ENCODE data around the gene PTPRD. TPM values are rescaled to one million over a fixed set of nuclear protein-coding genes. Genes with fewer than 3 reads are reported as not detected.
A peak's percentile ranks its signal among the peaks of the same experiment; 100 is the strongest.
"Not testable (repeated sequence)": the region's sequence is repeated elsewhere in the genome, so short reads cannot be mapped to it uniquely, and the experiment has no call there.

PTPRD gene
- total RNA-seq, 1 donor from 2014 or later: 336 TPM

DNA sequence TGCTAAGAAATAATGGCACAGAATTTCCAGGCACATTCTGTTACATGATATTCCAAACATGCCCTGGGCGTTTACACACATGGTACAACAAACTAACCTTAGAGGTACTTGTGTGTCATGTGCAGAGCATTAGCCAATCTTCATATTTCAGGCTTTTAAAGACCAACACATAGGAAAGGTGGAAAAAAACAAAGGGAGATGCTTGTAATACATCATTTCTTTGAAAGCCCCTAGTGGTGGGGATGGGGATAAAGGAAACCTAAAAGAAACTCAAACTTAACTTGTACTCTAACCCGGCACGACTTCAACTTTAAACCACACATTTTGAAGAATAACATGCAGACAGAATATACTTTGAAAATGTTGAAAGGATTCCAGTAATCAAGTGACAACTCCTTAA lies 133.6 kb downstream of the PTPRD start:
- DNase-seq: no peak

DNA sequence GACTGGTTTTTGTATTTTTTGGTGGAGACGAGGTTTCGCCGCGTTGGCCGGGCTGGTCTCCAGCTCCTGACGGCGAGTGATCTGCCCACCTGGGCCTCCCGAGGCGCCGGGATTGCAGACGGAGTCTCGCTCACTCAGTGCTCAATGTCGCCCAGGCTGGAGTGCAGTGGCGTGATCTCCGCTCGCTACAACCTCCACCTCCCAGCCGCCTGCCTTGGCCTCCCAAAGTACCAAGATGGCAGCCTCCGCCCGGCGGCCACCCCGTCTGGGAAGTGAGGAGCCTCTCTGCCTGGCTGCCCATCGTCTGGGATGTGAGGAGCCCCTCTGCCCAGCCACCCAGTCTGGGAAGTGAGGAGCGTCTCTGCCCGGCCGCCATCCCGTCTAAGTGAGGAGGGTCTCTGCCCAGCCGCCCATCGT lies 163.6 kb downstream of the PTPRD start:
- DNase-seq: not testable (repeated sequence)

DNA sequence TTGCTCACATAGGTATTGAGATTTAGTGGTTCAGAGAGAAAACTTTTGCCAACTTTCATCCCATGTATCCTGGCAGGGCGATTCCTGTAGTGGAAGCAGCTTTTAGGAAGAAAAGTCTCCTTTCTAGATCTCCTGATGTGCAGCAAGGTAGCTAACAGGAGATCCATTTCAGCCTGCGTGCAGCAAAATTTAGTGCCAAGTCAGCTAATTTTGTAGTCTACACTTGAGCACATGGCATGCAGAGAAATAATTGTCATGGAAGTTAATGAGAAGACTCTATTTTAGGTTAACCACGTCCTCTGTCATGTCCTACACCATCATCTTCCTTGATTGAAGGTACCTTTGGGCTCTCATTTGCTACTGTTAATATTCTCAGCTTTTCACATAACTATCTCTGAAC lies 165.8 kb downstream of the PTPRD start:
- no peak for DNase-seq

DNA sequence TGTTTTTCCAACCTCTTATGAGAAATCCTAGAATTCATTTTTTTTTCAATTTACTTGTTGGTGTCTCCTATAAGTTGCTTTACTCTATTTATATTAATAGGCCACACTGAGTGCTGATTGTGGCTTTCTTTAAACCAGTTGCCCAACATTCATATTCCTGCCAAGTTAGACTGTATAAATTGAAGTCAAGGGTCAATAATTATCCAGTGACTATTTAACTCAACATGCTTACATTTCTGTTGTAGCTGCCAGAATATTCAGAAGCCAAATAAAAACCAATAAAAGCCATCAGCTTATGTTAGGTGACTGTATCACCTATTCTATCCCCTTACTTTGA lies 169.0 kb downstream of the PTPRD start:
- no peak for DNase-seq

DNA sequence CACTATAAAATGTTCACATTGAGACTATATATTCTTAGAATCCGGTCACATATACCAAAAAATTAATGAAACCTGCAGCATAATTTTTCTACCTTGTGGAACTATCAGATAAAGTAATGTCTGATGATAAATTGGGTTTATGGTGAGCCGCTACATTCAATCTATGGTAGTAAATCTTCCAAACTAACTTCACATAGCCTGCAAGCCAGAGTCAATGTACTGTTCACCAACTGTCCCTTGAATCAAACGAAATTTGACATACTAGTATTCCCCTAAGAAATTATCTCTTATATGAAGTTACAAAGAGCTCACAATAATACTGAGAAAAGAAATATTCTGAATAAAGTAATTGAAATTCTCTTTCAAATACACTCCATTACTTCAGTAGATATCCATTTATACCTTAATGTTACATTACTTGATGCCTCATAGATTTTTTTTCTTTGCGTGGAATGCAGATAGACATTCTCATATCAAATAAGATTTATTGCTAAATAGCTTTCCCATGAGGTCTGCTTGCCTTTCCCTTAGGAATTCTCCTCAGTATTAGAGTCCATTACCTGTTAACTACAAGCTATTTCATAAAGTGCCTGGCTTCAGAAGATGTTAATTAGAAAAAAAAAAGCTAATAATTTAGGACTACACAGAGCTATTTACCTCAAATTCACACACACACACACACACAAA lies 169.5 kb downstream of the PTPRD start:
- no peak for DNase-seq

DNA sequence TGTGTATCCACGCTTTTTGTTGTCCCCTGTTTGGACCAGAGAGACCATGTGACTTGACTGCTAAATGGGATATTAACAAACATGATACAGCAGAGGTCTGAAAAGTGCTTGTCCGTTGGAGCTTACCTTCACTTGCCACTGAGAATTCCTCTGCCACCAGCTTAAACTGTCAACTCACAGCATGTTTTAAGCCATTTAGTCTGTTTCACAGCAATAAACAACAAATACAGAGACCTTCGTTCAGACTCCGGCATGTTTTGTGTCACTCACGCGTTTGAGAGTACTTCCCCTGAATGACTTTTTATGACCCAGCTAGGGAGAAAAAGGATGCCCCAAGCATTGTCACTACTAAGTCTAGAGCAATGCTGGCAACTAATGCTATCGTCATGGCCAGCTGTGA lies 173.8 kb downstream of the PTPRD start:
- DNase-seq: no peak

DNA sequence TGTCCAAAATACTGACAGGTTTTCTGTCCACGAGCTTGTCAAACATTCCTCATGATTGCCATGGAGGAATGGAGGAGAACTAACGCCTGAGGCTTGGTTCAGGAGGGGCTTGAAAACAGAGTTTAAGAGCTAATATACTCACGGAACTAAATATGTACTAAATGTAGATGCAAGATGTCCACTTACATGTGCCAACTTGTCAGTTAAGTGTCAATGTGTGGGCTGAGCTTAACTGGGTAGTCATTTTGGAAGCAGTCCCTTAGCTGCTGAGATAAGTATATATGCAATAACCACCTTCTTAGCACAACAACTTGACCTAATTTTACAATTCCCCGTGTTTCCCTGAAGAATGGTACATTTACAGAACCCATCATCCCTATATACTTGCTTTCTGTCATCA lies 176.0 kb downstream of the PTPRD start:
- DNase-seq: no peak

DNA sequence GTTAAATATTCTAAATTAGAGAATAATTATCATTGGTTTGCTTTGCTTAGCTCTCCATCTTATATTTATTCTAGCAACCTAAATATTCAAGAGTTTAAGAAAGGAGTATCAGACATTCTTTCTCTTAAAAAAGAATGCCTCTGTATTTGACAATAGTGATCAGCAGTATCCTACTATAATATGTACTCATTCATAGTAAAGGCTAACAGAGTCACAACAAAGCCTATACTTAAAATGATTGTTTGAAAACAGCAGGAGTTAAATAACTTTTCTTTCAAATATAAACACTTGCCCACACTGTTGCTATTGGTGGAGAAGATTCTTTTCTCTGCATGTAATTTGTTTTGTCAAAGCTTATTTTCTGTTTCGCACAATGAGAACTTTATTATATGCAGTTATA lies 178.4 kb downstream of the PTPRD start:
- no peak for DNase-seq

DNA sequence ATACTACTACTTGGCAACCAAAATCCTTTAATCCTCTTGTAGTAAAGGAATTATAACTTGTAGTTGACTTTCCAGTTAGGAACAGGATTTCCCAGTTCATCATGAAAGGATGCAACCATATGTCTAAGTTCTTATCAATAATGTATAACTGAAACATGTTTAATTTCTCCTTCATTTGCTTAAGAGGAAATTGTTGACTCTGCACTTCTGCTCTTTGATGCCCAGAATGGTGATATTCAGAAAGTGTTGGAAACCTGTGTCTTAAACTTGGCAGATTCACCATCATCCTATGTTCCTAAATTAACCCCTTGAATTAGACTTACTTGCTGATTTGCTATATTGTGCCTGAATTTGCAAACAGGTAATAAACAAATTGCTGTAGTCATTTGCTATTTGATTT lies 201.5 kb downstream of the PTPRD start:
- DNase-seq: no peak

DNA sequence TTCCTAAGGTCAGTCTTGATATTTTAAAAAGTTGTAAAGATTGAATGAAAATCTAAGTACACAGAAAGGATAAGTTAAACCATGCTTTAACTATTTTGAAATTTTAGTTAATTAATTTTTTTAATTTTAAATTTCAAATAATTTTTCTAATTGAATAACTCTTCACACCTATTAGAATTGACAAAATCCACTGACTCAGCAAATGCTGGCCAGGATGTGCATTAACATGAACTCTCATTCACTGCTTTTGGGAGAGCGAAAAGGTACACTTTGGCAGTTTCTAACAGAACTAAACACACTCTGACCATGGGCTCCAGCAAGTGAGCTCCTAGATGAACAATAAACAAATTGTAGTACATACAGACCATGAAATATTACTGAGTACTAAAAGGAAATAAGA lies 209.5 kb downstream of the PTPRD start:
- no peak for DNase-seq

DNA sequence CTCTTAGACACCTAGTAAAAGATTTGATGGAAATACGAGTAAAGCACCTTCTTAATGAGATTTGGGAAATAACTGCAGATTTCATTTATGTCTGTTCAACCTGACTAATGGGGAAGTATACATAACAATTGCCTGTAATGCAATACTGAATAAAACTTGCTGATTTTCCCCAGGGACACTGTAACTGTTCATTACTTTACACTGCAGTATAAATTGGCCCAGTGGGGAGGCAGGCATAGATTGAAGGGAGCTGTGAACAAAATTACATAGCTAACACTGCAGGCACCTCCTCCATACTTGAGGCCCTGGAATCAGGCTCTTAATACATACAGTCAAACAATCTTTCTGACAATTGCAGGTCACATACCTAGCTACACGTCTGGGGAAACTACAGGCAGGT lies 216.2 kb downstream of the PTPRD start:
- DNase-seq: no peak

DNA sequence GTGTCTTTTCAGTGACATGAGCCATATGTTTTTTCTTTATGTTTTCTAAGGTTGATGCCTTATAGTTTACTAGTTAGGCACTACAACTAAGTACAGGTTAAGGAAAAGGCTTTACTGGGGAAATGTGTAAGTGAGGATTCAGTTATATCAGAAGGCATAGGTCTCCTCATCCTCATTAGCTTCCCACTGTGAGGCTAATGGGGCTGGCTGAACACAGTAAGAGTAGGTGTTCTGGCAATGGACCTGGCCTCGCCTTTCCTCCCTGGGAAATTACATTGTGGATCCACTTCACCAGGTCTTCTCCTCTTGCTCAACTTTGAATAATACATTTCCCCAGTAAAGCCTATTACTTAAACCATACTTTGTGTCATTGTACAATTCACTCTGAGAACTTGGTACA lies 225.5 kb downstream of the PTPRD start:
- no peak for DNase-seq

DNA sequence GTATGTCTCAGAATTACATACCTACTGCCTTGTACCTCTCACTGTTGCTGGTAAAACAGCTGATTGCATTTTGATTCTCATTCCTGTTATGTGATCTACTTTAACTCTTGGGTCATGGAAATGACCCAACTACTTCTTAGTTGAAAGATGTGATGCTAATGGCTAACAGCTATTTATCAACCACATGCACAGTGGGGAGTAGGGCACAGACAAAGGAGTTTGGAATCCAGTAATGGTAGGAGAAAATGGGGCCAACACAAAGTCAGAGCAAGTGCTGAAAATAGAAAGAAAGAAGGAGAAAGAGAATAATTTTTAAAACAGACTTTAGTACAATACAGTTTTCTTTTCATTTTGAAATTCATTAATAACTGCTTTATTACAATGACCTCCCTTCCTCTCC lies 241.0 kb downstream of the PTPRD start:
- DNase-seq: no peak

DNA sequence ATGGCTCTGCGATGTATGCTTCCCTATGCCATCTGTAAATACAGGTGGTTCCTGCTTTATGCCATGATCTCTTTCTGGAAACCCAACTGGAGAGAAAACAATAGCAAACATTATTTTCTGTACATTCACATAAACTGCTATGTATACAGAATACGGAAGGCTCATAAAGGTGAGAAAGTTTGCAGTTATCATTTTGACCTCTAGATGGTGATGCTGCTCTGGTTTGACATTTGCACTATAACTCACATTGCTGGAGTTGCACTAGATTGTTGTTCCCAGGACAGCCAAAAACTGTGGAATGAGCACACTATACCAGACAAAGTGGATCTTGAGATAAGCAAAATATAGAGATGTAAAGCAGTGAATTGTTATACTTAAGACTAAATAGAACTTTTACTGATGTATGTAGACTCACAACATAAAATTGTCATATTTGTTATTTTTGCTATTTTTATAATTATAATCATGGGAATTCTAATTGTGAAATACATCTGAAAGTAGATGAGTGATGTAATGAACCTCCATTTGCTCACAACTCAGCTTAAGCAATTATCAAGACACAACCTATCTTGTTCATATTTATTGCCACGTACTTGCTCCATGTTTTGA lies 246.5 kb downstream of the PTPRD start:
- no peak for DNase-seq

DNA sequence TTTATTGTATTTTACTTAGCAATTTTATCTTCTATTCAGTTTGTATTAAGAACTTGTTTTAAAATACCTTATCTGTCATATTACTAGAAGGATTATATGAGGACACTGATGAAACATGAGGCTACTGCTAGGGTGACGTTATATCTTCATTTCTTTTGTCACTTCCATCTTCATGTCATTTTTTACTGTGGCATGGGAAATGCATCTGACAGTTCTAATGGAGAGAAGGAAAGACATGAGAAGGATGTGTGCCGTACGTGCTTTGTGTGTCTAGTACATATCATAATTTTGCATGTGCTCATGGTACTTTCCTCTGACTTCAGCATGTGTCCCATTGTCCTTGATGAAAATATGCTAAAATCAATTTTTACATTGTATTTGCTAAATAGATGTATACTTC lies 258.2 kb downstream of the PTPRD start:
- no peak for DNase-seq

DNA sequence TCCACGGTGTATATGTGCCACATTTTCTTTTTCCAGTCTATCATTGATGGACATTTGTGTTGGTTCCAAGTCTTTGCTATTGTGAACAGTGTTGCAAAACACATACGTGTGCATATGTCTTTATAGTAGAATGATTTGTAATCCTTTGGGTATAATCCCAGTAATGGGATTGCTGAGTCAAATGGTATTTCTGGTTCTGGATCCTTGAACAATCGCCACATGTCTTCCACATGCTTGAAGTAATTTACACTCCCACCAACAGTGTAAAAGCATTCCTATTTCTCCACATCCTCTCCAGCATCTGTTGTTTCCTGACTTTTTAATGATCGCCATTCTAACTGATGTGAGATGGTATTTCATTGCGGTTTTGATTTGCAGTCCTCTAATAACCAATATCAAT lies 267.2 kb downstream of the PTPRD start:
- not testable (repeated sequence) for DNase-seq

DNA sequence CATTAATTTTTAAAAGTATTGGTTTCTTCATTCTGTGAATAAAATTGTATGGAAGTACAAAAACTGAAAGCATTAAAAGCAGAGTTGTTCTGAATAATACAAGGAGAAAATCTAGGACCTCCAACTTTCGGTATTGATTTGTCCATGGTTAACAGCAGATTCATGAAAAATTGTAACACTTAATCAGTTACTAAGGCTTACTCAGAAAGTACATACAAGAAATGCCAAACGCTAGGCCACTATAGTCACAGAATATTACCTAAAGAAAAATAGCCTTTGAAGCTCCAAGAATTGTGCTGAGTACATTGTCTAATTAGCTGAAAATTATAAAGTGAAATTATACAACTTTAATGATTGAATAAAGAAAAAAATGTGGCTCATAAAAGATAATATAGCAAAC lies 271.7 kb downstream of the PTPRD start:
- DNase-seq: no peak

DNA sequence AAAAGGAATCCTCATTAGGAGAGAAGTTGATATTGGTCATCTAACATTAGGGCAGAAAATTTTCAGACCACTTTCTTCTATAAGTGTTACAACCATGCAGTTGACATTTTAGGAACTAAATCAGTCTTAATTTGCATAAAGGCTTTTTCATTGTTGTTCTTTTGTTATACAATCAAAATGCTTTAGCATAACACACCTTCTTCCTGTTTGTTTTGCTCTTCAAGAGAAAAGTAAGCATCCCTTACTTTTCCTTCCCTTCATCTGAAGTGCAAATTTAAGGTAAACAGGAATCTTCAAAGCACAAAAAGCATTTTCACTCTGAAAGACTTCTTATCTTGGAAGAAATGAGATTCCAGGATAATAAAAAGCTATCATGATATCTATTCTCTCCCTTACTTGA lies 273.6 kb downstream of the PTPRD start:
- DNase-seq: no peak

DNA sequence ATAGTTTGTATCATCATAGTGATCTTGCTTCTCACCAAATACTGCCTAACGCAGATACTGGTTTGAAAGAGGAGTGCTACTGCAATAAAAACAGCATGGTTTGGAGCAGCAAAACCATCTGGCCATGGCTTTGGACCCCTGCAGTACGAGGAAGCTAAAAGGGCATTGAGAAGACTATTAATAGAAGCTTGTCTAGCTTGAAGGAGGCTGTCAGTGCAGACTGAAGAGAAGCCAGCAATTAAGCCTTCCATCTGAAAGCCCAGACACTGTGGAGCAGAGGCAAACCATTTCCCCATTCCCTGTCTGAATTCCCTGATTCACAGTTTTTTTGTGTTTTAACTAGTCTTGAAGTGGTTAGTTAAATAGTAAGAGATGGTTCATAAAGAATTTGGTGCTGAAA lies 281.6 kb downstream of the PTPRD start:
- DNase-seq: no peak

DNA sequence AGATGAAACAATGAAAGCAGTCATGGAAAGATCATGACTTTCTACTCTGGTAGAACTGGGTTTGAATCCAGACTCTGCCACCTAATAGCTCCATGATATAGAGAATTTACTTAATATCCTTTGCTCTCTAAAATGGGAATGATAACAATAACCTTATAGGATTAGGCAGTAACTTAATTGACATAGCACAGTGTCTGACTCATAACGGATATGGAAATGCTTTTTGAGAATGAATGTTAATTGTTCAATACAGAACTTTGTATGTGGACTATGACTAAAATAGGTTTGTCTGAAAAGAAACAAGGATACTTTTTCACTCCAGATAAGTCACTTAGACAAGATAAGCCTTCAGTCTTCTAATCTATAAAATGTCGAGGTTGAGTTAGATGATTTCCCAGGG lies 330.7 kb downstream of the PTPRD start:
- no peak for DNase-seq

DNA sequence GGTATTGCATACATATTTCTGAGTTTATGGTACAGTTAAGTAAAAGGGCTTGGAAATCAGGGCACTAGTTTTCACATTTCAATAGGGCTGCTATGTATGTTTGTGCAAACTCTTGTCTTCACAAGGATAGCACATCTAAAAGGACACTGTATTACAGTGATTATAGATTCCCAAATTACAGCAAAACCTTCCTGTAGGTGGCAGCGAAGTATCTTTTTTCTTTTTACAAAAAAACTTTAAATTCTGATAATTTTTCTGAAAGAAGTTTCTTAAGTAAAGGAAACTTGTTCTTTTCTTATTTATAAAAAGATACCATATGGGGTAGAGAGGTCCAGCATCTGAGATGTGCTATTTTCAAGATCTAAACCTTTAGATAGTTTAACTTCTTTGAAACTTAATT lies 337.8 kb downstream of the PTPRD start:
- DNase-seq: no peak

DNA sequence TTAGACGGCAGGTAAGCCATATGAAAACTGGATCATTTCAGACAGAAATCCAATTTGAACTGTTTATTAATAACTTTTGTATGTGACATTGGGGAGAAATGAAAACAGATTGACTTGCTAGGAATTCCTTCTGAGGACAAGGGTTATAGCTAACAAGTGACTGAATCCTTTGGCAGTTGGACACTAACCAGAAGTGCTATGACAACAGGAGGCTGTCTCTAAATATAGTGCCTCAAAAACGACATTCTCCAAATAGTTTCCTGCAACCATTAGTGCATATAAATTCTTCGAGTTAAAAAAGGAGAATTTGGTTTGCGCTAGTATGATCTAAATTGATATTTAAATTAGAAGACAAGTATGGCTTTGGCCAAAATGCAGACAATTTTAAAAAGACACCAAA lies 338.6 kb downstream of the PTPRD start:
- no peak for DNase-seq

DNA sequence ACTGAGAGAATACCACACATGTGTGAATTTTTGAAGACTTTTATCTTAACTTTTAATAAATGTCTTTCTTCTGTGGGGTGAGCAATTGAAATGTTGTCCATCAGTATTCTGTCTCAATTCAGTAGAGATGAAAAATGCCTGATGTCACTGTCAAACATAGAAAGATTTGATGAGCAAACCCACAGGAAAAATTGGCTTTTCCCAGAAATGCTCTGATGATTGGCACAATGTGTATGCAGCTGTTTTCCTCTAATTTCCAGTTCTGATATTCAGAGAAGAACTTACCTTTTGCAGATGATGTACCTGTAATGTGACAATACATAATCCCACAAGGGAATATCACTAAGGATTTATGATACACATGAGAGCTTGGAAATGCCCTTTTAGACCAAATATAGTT lies 340.0 kb downstream of the PTPRD start:
- DNase-seq: no peak

DNA sequence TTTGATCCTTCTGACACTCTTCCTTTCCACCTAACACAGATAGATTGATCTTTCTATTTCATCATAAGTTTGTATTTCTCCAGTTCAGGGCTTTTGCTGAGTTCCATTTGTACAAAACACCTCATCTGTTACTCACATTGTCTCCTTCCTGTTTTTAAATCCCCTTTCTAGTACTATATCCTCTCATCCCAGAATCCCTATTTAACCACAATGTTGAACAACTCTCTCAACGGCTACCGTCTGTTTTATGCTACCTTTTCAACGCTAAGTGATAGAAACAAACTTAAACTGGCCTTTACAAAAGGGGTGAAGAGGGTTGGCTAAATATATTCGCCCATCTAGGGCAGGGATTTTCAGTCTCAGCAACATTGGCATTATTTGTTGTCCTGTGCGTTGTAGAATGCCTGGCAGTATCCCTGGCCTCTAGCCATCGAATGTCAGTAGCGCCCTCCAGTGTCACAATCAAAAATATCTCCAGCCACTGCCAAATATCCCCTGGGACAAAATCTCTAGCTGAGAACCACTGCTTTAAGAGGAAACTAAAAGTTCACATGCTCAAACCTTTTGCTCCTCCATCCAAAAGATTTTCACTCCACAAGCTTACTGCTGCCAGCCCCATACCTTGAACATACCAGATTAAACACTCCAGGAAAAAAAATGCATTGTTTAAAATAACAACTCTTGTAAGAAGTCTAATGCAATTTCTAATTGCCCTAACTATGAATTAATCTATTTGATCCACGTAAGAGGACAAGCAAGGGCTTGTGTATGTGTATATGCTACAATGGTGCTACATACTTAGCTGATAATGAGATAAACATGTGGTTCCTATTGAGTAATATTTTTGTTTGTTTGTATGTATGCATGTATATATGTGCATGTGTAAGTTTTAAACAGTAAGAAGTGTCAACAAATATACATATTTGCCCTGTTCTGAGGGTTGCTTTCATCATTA lies 344.0 kb downstream of the PTPRD start:
- peak; percentile 12 for DNase-seq
